ENCODE measurements around the gene ADGRL2. TPM values are rescaled to one million over a fixed set of nuclear protein-coding genes. Genes with fewer than 3 reads are reported as not detected.
A peak's percentile ranks its signal among the peaks of the same experiment; 100 is the strongest.

ADGRL2 gene
- total RNA-seq = 10 to 100 TPM; 50.7 to 72.4 (median 54.2) TPM

- ATAC-seq (ENCODE audit: low FRiP score) (peak; percentile 86), DNase-seq (ENCODE audit: low spot score) (no peak)
- TF ChIP-seq CTCF (IDR thresholded peaks at IDR 0.05) = no peak
These were observed at the start of gene ADGRL2 for GRCh38 chr1:81800695-81801650. TSS of gene ADGRL2 (plus strand) at chr1:81800934. CDS start at chr1:81836985, 36,051 bp downstream.

GRCh38 chr1:81752840-81753239, 47.9 kb upstream of the ADGRL2 start:
- no peak for TF ChIP-seq CTCF (IDR thresholded peaks at IDR 0.05)
- DNase-seq (ENCODE audit: low spot score) = no peak
- ATAC-seq (ENCODE audit: low FRiP score) = no peak

- no peak for ATAC-seq (ENCODE audit: low FRiP score)
- no peak for DNase-seq (ENCODE audit: low spot score)
These were observed 46.3 kb upstream of the ADGRL2 start for GRCh38 chr1:81754424-81754823.

DNA sequence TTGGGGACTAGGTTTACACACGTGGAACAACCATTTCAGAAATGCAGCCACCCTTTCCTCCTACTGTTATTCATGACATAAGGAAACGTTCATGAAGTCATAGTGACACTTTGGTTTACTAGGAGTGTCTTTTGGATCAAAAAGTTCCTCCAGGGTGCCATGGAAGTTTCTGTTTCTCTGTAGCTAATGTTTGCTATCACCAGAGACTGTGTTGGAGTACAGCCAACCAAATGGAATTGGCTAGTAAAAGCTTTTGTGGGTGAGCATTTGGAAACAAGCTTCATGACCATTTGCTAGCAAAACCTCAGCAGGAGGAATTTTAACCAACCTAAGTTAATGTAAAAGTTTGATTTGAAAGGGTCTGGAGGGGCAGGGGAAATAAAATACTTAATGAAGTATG, 43.9 kb upstream of the ADGRL2 start:
- DNase-seq (ENCODE audit: low spot score) (no peak), ATAC-seq (ENCODE audit: low FRiP score) (no peak)
- no peak for TF ChIP-seq CTCF (IDR thresholded peaks at IDR 0.05)

More at GRCh38 chr1:81754424-81754823, 46.3 kb upstream of the ADGRL2 start:
- TF ChIP-seq CTCF (IDR thresholded peaks at IDR 0.05) = no peak

DNA sequence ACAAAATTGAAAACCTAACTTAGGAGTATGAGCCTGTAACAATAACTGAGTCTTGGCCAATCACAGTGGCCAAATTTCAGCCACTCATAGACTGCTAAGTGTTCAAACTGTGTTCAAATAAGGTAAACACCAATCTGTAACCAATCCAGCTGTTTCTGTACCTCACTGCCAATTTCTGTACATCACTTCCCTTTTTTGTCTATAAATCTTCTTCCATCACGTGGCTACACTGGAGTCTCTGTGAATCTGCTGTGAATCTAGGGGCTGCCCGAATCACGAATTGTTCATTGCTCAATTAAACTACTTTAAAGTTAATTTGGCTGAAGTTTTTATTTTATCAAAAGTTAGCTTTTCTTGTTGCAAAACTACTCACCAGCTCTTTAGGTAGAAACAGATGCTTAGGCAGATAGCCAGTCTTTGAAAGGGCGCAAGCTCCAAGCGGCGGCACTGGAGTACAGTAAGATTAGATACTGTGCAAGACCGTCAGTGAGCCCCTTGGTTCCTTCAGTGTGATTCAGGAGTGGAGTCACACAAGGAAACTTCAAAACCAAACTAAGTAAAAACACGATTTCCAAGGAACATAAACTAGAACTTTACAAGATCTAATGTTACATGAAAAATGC, 43.2 kb upstream of the ADGRL2 start:
- DNase-seq (ENCODE audit: low spot score) (no peak), ATAC-seq (ENCODE audit: low FRiP score) (peak; percentile 37)
- no peak for TF ChIP-seq CTCF (IDR thresholded peaks at IDR 0.05)

- peak; percentile 51 for ATAC-seq (ENCODE audit: low FRiP score)
- no peak for DNase-seq (ENCODE audit: low spot score)
- TF ChIP-seq CTCF (IDR thresholded peaks at IDR 0.05) = no peak
These were observed 42.6 kb upstream of the ADGRL2 start for GRCh38 chr1:81758181-81758580.

Measured in omental fat pad (tissue), 4 donors.